A549 (cell line): Measurements from ENCODE around the gene ZNF619.

Experiments used
- HOXA7 ChIP-seq: fragments of 250-450 bp; sonication (Bioruptor Pico); IDR thresholded peaks from 2 replicates; pipeline ENCODE4 v1.5.0; 2020; ENCODE audit warnings: mild to moderate bottlenecking, moderate library complexity
- JUNB ChIP-seq: fragments of >200 bp; sonication (Bioruptor Twin); formaldehyde crosslinking; IDR thresholded peaks from 2 replicates; pipeline ENCODE4 v1.6.1; 2016
- KDM1A ChIP-seq: fragments of 200-600 bp; sonication (generic); IDR thresholded peaks from 2 replicates; pipeline ENCODE4 v1.6.1; 2016; ENCODE audit warnings: low read depth, mild to moderate bottlenecking
- MYC ChIP-seq: IDR thresholded peaks from 2 replicates; pipeline ENCODE4 v1.6.1; 2012; ENCODE audit warnings: mild to moderate bottlenecking, inconsistent platforms, low read length, improper control_type of control experiment, borderline replicate concordance
- POLR2A ChIP-seq: IDR thresholded peaks from 2 replicates; pipeline ENCODE4 v1.6.1; 2012; ENCODE audit warnings: mild to moderate bottlenecking, low read length
- RCOR1 ChIP-seq: fragments of 150-350 bp; IDR thresholded peaks from 2 replicates; pipeline ENCODE4 v1.6.1; 2014; ENCODE audit warnings: antibody characterized with exemption, low read length, low read depth
- ZFP36 ChIP-seq: fragments of 450-650 bp; IDR thresholded peaks from 2 replicates; pipeline ENCODE4 v1.6.1; 2014; ENCODE audit warnings: borderline replicate concordance; ENCODE audit not compliant: partially characterized antibody
- TF ChIP-seq, protein P1 (sequence below): fragments of >200 bp; sonication (Bioruptor Twin); formaldehyde crosslinking; IDR thresholded peaks from 3 replicates; pipeline ENCODE4 v1.5.1; 2016
- TF ChIP-seq, protein P2 (sequence below): fragments of 150-350 bp; IDR thresholded peaks from 2 replicates; pipeline ENCODE4 v1.6.1; 2014; ENCODE audit warnings: low read depth, mild to moderate bottlenecking, low read length
- TF ChIP-seq, protein P3 (sequence below): fragments of >200 bp; sonication (Bioruptor Twin); formaldehyde crosslinking; IDR thresholded peaks from 2 replicates; pipeline ENCODE4 v1.6.1; 2016
- TF ChIP-seq, protein P4 (sequence below): IDR thresholded peaks from 2 replicates; pipeline ENCODE4 v1.6.1; 2012
- TF ChIP-seq, protein P5 (sequence below): fragments of 250-450 bp; sonication (Bioruptor Pico); IDR thresholded peaks from 2 replicates; pipeline ENCODE4 v1.5.0; 2021; ENCODE audit warnings: mild to moderate bottlenecking, moderate library complexity, borderline replicate concordance

DNA sequence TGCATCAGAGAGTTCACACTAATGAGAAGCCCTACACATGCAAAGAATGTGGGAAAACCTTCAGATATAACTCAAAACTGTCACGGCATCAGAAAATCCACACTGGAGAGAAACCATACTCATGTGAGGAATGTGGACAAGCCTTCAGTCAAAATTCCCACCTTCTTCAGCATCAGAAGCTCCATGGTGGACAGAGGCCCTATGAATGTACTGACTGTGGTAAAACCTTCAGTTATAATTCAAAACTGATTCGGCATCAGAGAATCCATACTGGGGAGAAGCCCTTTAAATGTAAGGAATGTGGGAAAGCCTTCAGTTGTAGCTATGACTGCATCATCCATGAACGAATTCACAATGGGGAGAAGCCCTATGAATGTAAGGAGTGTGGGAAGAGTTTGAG lies 10.2 kb downstream of the ZNF619 start:
- TF ChIP-seq RCOR1 (no peak), ZFP36 (no peak), KDM1A (no peak), JUNB (no peak), HOXA7 (CRISPR knock-in tag) (no peak), POLR2A (no peak), MYC (no peak)
- TF ChIP-seq, protein P1, sequence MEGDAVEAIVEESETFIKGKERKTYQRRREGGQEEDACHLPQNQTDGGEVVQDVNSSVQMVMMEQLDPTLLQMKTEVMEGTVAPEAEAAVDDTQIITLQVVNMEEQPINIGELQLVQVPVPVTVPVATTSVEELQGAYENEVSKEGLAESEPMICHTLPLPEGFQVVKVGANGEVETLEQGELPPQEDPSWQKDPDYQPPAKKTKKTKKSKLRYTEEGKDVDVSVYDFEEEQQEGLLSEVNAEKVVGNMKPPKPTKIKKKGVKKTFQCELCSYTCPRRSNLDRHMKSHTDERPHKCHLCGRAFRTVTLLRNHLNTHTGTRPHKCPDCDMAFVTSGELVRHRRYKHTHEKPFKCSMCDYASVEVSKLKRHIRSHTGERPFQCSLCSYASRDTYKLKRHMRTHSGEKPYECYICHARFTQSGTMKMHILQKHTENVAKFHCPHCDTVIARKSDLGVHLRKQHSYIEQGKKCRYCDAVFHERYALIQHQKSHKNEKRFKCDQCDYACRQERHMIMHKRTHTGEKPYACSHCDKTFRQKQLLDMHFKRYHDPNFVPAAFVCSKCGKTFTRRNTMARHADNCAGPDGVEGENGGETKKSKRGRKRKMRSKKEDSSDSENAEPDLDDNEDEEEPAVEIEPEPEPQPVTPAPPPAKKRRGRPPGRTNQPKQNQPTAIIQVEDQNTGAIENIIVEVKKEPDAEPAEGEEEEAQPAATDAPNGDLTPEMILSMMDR, result no peak
- TF ChIP-seq, protein P2, sequence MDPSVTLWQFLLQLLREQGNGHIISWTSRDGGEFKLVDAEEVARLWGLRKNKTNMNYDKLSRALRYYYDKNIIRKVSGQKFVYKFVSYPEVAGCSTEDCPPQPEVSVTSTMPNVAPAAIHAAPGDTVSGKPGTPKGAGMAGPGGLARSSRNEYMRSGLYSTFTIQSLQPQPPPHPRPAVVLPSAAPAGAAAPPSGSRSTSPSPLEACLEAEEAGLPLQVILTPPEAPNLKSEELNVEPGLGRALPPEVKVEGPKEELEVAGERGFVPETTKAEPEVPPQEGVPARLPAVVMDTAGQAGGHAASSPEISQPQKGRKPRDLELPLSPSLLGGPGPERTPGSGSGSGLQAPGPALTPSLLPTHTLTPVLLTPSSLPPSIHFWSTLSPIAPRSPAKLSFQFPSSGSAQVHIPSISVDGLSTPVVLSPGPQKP, result no peak
- TF ChIP-seq, protein P3, sequence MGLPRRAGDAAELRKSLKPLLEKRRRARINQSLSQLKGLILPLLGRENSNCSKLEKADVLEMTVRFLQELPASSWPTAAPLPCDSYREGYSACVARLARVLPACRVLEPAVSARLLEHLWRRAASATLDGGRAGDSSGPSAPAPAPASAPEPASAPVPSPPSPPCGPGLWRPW, result no peak
- TF ChIP-seq, protein P4, sequence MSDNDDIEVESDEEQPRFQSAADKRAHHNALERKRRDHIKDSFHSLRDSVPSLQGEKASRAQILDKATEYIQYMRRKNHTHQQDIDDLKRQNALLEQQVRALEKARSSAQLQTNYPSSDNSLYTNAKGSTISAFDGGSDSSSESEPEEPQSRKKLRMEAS, result no peak
- TF ChIP-seq, protein P5, sequence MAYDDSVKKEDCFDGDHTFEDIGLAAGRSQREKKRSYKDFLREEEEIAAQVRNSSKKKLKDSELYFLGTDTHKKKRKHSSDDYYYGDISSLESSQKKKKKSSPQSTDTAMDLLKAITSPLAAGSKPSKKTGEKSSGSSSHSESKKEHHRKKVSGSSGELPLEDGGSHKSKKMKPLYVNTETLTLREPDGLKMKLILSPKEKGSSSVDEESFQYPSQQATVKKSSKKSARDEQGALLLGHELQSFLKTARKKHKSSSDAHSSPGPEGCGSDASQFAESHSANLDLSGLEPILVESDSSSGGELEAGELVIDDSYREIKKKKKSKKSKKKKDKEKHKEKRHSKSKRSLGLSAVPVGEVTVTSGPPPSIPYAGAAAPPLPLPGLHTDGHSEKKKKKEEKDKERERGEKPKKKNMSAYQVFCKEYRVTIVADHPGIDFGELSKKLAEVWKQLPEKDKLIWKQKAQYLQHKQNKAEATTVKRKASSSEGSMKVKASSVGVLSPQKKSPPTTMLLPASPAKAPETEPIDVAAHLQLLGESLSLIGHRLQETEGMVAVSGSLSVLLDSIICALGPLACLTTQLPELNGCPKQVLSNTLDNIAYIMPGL, result no peak
